Stimulated activated CD4-positive, alpha-beta T cell treated with anti-CD3 and anti-CD28 coated beads, Interleukin-15, amount 100 ng/mL, for 1 hour (primary cell): ENCODE results near the gene HDAC5.
A peak's percentile ranks its signal among the peaks of the same experiment; 100 is the strongest.
"Not testable (repeated sequence)": the region's sequence is repeated elsewhere in the genome, so short reads cannot be mapped to it uniquely, and the experiment has no call there.

Experiments
- DNase-seq, 2 donors: peaks; one replicate each; pipeline ENCODE4 v3.0.0-alpha.2; 2020; ENCODE audit warnings: low read depth in 1 of 2, low spot score in 1 of 2

Gene HDAC5

DNA sequence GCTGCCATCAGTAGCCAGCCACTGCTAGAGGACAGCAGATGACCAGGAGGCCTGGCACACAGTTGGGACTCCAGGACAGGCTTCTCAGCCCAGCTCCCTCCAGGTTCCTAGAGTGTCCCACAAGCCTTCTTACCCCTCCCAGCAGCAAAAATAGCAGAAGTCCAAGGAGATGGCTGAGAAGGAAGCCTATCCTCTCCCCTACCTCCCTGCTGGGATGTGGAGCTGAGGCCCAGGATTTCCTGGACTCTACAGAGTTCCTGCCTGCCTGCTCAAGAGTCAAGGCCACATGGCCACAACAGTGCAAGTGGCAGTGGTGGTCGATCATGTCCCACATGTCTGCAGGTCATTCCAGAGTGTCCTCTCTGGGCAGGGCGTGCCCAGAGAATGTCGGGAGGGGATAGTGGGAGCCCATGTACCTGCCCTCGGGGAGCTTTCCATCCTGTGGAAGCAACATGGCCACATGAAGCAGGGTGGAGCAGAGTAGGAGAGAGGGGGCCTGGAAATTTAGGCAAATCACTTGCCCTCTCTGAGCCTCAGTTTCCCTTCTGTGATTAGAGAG is 10.6 kb upstream of the HDAC5 start:
- DNase-seq, result no peak

DNA sequence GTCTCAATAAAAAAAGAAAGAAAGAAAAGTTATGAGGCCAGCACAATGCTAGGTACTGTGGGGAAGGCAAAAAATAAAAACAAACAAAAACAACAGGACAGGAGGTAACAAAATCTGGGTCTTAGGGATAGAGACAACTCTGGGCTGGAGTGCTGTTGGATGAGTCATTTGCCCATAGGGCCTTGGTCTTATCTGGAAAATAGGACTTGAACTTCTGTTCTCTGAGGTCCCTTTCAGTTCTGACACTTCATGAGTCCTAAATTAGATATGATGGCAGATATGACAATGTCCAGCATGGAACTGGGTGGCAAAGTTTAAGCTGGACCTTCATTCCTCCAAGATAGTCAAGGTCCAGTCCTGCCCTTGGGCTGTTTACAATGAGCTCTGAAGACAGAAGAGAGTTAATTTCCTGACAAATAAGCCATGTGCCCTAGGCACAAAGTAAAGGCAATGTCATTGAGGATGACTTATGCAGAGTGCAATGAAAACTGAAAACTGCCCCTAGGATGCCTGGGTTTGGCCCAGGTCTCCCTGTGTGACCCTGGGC is 8.9 kb upstream of the HDAC5 start:
- DNase-seq, result no peak

DNA sequence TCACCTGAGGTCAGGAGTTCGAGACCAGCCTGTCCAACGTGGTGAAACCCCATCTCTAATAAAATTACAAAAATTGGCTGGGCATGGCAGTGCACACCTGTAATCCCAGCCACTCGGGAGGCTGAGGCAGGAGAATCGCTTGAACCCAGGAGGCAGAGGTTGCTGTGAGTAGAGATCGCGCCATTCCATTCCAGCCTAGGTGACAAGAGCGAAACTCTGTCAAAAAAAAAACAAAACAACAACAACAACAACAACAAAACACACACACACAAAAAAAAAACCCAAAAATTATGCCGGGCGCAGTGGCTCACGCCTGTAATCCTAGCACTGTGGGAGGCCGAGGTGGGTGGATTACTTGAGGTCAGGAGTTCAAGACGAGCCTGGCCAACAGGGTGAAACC is 7.9 kb upstream of the HDAC5 start:
- not testable (repeated sequence) for DNase-seq

DNA sequence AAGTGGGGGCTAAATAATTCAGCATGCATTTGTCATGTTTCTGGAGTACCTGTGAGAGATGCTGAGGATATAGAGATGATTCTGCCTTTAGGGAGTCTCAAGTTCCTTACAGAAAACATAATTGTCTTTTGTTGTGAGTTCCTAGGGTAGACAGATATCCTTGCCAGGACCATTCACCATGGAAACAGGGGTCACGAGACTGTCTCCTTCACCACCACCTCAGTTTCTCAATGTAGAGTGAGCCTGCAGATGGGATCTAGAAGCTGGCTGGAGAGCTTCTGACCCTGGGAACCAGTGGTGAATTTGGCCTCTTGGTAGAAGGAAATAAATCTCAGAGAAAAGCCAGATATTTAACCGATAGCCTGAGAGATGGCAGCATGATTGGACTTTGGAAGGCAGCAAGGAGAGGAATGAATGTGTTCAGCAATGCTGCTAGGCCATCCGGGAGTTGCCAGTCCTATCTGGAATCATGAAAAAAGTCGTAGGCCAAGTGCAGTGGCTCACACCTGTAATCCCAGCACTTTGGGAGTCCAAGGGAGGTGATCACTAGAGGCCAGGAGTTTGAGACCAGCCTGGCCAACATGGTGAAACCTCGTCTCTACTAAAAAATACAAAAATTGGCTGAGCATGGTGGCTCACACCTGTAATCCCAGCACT is 7.4 kb upstream of the HDAC5 start:
- DNase-seq, result no peak

DNA sequence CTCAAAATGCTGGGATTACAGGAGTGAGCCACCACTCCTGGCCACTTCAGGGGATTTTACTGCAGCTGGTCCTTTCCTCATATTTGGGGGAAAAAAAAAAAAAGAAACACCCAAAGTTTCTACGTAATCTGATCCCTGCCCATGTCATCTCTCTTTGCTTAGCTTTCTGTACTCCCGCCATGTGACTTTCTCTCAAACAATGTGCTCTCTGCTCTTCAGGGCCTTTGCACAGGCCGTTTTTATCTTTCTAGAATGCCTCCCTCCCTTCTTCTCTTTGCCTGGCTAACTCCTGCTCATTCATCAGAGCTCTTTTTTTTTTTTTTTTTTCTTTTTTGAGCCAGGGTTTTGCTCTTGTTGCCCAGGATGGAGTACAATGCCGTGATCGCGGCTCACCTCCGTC is 4.9 kb upstream of the HDAC5 start:
- no peak for DNase-seq

DNA sequence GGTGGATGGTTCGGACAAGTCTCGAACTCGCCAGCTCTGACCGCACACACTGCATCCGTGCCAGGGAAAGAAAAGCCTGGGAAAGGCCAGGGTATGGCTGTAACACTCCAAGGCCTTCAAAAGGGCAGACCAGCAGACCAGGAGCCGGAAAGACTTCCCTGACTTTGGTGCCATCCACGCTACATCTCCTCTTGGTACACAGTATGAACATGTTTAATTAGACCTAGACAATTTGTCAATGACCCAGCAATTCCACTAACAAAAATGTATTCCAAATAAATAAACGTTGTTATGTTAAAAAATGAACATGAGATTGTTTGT is 637 bp upstream of the HDAC5 start:
- DNase-seq, result no peak

DNA sequence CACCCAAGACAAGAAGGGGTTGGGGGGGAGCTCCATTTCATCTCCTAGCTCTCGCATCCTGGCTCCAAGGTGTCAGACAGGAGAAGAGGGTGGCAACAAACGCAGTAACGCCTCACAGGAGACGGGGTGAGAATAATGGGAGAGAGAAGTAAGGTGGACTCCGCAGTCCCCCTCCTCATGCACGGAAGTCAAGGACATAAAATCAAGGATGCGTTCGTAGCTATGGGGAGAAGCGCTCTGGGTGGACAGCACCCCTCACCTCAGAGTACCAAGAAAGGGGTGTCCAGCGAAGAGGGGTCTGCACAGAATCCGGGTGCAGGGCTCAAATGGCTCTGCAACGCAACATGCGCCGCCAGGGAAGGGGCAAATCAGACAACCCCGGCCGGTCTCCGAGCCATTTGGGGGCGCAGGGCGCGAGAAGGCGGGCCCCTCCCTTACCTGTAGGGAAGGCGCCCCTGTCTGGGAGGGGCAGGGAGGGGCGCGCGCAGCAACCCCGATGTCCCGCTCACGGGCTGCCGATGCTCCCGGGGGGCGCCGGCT is 555 bp downstream of the HDAC5 start:
- peak in 1 of 2 donors; percentile 14 for DNase-seq

DNA sequence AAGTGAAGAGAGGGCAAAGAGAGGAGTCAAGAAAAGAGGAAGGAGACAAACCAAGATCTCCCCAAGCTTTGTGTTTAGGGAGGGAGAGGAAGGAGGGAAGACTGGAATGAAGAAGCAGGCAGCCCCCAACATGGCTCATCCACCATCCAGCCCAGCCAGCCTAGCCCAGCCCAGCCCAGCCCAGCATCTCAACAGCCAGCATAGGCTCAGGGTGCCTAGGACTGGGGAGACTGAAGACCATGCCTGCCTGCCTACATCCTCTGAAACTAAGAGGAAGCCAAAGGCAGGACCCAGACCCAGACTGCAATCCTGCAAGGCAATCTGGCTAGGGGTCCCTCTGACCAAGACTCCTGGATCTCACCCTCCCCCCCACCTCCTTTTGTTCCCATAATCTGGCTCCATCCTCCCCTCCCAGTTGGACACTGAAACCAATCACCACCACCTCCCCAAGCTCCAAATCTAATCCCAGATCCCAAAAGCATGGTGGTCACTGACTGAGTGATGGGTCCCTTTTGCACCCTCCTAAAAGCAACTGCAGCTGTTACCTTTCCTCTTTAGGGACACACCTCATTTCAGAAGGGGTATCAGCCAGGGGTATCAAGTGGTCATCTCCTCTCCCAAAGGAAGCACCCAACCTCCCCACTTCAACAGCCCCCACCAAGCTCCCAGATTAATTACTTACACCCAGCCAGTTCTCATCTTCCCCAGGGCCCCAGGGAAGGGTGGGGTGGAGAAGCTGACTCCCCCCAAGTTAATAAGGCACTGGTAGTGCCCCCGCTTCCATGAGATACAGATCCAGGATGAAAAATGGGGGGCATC is 1.2 kb downstream of the HDAC5 start:
- DNase-seq, result no peak

DNA sequence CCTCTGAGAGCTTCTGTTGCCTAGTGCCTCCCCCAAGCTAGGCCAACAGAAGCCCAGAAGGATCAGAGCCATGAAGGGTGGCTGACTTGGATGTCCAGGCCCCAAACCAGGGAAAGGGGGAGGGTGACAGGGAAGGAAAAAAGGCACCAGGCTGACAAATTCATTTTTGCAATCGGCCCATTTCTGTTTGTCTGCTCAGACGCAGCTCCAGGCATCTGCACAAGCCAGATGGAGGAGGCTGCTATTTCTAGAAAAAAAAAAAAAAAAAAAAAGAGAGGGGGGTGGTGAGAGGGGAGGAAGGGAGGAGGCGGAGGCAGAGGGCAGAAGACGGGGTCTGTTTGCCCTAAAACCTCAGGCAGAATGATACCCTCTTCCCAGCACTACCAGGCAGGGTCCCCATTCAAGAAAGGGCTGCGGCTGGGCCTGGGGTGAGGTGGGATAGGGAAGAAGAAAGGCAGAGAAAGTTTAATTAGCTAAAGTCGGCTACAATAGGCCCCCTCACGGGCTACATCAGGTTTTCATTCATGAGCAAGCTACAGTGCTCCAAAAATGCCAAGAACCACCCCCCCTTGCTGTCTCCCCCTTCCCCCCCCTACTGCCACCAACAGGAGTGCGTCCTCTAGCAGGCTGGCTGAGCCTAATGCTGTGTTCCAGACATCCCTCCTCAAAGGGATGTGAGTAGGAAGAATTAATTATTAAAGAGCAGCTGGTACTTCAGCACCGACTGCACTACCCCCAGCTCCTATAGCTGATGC is 2.4 kb downstream of the HDAC5 start:
- no peak for DNase-seq

DNA sequence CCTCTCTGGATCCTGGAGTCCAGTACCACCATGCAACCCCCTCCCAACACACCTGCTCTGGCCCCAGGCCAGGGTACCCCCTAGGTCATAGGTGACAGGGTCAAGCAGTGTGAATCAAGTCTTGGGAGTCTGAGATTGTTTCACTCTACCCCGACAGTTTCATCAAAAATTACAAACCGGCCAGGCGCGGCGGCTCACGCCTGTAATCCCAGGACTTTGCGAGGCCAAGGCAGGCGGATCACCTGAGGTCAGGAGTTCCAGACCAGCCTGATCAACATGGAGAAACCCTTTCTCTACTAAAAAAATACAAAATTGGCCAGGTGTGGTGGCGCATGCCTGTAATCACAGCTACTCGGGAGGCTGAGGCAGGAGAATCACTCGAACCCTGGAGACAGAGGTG is 3.2 kb downstream of the HDAC5 start:
- DNase-seq, result not testable (repeated sequence)

DNA sequence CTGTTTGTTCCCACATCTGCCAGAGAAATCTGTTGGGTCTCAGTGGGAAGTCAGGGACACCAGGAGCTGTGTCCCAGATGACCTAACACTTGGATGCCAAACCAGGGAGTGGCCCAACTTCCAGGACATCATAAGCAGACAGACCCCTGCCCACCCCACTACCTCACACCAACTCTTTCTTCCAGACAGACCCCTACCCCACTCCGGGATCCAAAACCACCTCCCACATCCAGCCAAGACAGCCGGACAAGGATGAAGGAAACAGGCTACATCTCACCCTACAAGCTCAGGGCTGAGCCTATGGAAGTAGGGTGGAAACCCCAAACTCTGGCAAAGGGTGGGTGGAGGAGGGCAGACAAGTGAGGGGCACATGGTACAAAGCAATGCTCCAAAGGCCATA is 3.6 kb downstream of the HDAC5 start:
- DNase-seq, result no peak

DNA sequence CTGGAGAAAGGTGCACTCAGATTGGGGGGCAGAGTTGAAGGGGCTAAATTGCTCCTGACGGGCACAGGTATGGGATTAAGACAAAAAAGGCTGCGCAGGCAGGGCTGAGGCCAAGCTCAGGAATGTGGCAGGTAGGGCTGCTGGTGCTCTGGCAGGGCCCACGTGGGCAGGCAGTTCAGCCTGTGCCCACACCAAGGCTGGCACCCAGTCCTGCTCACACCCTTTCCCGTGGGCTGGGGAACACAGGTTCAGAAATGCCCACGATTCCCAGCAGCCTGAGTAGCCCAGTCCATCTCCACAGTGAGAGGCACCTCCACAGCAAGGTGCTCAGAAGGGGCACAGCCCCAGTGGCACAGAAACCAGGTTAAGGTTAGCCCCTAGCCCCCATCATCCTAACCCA is 4.4 kb downstream of the HDAC5 start:
- DNase-seq, result no peak

DNA sequence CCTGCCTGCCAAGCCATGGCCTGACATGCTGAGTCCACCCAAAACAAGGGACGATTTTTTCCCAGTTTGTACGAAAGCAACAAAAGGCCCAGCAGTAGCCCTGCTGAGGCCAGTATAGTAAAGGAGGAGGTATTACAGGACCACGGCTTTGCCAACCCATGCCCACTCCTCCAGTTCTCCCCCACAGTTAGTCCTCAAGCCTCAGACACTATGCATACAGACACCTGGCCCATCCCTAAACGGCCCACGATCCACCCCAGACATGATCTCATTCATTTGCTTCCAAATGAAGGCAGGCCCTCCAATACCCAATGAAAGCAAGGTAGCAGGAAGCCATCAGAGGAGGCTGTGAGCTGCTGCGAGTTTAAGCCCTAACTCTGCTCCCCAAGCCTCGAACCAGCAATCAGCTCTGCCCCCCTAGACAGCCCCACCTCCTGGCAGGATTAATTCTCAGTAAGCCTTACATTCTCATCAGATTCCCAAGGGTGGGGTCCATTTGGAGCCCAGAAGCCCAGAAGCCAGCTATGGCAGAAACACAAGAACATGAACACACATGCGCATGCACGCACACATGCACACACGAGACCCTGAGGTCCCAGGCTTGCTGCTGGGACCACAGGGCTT is 4.9 kb downstream of the HDAC5 start:
- no peak for DNase-seq

DNA sequence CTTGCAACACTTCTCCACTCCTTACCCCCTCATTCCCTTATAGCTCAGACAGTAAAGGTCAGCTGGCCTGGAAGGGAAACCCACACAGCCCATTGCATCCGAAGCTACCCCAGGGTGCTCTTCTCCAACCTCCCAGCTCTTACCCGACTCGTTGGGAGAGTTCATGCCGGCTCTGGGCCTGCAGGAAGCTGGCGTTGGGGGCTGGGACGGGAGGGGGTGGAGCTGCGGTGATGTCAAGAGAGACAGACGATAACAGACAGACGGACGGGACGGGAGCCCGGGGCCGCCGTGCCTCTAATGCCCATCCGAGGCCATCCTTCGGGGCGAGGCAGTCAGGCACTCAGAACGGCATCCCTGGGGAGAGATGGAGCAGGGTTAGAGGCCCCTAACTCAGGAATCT is 6.1 kb downstream of the HDAC5 start:
- no peak for DNase-seq

DNA sequence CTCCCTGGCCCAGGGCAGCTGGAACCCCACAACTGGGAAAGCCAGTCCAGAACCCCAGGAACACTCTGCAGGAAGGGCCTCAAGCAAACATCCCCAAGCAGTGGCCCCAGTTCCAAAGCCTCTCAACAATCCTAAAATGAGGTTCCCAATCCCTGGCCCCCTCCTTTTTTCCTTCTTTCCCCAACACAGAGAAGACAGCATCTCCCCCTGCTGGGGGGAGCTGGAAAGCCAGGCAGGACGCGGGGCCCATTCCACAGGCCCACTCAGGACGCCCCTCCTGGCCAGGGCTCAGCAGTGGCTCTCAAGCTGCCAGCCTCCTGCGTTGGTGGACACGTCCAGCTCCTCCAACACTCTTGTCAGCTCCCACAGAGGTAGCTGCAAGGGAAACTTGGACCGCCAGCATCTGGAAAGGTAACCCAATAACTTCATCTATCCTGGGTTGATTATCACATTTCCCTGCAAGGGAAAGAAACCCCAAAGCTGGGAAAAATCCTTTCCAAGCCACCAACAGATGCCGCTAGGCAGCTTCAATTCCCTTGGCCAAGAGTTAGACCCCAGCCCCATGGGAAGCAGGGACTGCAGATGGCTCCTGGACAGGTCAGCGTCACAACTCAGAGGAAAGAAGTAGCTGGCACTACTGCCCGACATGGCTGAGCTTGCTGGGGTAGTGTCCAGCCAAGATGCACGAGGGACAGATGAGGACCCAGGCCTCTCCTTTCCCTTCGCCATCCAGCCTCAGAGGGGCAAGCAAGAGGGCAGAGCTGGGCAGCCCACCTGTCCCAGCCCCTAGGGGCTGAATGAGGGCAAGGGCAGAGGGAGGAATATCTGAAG is 7.6 kb downstream of the HDAC5 start:
- DNase-seq, result no peak

DNA sequence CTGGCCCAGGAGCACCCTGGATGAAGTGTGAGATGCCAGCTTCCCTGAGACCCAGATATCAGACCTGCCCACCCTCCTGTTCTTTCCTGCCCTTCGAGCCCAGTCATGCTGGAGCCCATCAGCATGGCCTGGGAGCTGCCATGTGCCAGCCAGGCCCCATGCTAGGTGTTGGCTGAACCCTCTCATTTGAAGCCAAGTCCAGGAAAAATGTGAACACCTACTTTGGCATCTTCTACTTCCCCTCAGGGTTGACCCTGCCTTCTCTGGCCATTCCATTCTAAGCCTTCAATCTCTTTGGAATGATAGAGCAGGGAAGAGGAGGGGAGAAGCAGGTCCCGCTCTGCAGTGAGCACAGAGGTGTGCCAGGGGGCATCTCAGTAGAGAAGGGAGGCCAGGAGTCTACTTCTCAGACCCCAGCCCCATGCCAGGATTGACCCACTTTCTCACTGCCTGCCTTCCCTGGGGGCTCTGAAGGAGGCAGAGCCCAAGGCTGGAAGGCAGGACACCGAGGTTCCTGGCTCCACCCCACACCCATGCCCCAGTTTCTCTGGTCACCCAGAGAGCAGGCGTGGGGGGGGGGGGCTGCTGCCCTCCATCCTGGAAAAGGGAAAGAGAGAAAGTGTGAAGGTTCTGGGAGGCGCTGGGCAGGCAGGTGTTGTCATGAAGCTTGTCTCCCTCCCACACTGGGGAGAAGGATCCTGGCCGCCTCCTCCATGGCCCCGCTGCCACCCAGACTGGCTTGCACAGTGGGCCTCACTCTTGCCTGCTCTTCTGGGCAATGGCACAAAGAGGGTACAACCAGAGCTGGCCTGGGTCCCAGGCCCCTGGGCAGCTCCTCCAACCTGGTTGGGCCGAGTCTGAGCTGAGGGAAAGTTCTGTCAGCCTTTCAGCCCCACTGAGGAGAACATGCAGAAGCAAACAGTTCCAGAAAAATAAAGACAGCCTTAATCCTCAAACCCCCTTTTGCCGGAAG is 9.3 kb downstream of the HDAC5 start:
- no peak for DNase-seq

DNA sequence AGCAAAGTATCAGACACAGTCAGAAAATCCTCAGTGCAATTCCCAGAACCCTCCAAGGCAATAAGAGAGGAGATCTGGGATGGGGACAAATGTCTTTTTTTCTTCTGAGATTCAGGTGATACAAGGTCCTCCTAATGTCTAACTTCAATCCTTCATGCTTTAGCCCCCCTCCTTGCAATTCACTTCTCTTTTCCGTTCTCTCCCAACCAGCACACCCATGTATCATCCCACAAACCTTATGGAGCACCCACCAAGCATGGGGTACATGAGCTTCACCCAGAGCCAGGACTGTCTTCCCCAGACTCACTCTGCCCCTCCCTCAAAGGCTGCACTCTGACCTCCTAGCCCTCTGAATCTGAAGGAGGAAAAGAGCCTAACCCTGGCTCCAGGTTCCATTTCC is 10.1 kb downstream of the HDAC5 start:
- no peak for DNase-seq

DNA sequence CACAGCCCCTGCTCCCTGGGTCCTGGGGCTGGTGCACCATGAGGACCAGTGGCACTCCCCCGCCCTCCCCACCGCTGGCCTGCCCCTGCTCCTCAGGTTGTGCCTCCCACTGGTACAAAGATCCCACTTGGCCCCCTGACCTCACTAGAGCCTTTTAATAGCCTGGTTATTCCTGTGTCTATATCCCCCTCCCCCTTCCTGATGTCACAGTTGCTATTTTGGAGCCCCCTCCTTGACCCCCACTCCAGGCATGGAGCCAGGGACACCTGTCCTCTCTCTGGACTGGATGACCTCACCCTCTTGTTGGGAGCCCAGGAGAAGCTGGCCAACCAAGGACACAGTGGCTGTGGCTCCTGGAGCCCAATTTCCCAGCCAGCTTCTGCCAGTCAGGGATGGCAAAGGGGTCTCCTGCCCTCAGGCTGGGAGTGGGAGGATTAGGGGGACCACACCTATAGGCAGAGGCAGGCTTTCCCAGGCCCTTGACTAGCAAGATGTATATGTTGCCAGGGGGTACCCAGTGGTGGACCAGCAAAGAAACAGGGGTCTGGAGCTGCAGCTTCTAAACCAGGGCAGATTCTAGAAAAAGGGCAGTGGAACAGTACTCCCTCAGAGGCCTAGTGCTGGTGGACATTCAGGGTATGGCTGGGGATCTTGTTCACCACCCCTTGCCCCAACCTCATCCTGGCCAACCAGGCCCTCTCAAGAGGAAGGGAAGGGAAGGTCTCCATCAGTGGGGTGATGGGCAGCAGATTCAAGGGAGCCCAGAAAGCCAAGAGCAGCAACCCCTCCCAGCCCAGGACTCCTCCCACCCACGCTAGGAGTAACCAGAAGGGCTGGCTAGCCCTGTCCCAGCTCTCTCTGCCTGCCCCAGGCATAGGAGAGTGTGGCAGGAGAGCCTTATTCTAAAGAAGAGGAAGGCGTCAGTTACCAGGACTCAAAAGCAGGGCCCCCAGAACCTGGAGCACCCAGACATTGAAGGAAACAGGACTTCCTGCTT is 10.9 kb downstream of the HDAC5 start:
- DNase-seq, result no peak
